ENCODE data around the gene KPNA1. TPM values are rescaled to one million over a fixed set of nuclear protein-coding genes. Genes with fewer than 3 reads are reported as not detected.

KPNA1 gene
- total RNA-seq, 2 experiments from 2014 or later = 41.8 to 45.8 TPM

DNA sequence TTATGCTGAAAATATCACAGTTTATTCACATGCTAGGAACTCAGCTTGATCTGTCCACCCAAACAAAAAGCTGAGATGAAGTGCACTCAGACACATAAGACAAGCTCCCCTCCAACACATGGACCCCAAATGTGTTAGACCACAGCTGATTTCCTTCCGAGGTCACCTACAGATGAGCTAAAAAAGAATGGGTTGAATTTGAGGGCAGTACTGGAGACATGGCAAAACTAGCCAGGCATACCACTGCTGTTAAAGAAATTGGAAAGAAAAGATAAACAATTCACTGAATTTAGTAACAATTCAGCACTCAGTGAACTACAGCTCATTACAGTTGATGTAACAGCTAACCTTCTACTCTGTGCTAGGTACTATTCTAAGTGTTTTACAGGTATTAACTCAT, 33.9 kb upstream of the KPNA1 start:
- Mint-ChIP-seq H3K4me3 (no peak overlapping the region), H3K27ac (no peak overlapping the region), H3K36me3 (ENCODE audit: low read depth) (peaks cover 89% of the 10 kb centered on the region), H3K4me1 (peaks cover 9% of the 10 kb centered on the region), H3K9me3 (no peaks in the 10 kb centered on the region), H3K27me3 (no peaks in the 10 kb centered on the region)
- no peak for DNase-seq
- POLR2A ChIA-PET = interaction anchor here (1.0 to 1.8 kb wide), 4 partner anchors 11 to 134 kb away, joined by 3 to 8 read pairs (median 4); no protein-coding TSS in a partner anchor
- CTCF ChIA-PET = interaction anchor here (0.9 to 1.3 kb wide), 3 partner anchors 14 to 131 kb away, joined by 3 to 5 read pairs (median 4); no protein-coding TSS in a partner anchor

DNA sequence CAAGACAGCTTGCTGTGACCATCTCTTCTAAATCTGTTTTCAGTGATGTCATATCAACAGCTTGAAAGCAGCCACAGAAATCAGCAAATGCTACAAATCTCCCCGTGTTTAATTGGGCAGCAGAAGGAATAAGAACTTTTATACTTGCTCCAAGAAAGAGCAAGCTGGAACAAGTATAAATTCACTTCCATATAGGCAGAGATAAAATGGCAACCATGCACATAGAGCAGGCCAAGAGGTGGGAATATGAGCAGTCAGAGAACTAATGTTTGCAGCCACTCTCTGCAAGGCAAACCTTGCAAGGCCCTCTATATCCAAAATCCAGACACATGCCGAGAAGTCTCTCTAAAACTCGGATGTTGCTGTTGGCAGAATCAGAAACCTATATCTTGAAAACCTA, 33.3 kb upstream of the KPNA1 start:
- Mint-ChIP-seq H3K27ac (no peak overlapping the region), H3K36me3 (ENCODE audit: low read depth) (peaks cover 89% of the 10 kb centered on the region), H3K4me3 (no peak overlapping the region), H3K9me3 (no peaks in the 10 kb centered on the region), H3K4me1 (peaks cover 5% of the 10 kb centered on the region), H3K27me3 (no peaks in the 10 kb centered on the region)
- ChIA-PET POLR2A (interaction anchor here (0.9 to 1.8 kb wide), 5 partner anchors 11 to 133 kb away, joined by 3 to 8 read pairs (median 4); no protein-coding TSS in a partner anchor), CTCF (interaction anchor here (1.3 kb wide), 1 partner anchor 131 kb away, joined by 4 read pairs; no protein-coding TSS in a partner anchor)
- no peak for DNase-seq

DNA sequence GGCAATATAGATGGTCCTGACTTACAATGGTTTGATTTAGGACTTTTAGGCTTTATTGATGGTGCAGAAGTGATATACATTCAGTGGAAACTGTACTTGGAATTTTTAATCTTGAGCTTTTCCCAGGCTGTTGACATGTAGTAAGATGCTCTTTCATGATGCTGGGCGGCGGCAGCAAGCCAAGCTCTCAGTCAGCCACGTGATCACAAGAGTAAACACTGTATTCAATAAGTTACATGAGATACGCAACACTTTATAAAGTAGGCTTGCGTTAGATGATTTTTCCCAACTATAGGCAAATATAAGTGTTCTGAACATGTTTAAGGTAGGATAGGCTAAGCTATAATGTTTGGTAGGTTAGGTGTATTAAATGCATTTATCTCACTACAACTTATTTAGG, 31.4 kb upstream of the KPNA1 start:
- Mint-ChIP-seq H3K4me1 (peaks cover 5% of the 10 kb centered on the region), H3K36me3 (ENCODE audit: low read depth) (peaks cover 80% of the 10 kb centered on the region), H3K27ac (no peak overlapping the region), H3K9me3 (no peaks in the 10 kb centered on the region), H3K4me3 (no peak overlapping the region), H3K27me3 (no peaks in the 10 kb centered on the region)
- ChIA-PET CTCF (interaction anchor here (0.8 kb wide), 1 partner anchor 13 kb away, joined by 3 read pairs; no protein-coding TSS in a partner anchor), POLR2A (interaction anchor here (0.5 to 1.2 kb wide), 2 partner anchors 9 to 133 kb away, joined by 3 read pairs; no protein-coding TSS in a partner anchor)
- no peak for DNase-seq

DNA sequence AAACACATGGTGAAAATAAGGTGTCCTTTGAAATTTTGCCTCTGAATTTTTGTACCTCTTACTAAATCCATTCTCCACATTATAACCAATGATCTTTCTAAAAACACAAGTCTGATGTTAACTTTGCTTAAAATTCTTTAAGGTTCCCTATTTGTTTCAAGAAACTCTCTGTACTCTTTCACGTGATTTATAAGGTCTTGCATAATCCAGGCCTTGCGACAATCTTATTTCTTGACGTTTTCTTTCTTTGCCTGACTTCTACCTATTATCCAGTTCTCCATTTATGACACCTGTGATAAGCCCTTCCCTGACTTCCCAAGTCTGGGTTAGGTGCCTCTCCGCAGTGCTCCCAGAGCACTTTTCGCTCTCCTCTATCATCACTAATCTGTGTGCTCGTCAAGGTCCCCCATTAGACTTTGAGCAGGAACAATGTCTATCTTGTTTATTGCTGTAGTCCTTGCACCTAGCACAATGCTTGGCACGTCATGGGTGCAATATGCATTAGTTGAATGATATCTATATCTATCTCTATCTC, 24.3 kb upstream of the KPNA1 start:
- Mint-ChIP-seq H3K27ac (no peak overlapping the region), H3K27me3 (no peaks in the 10 kb centered on the region), H3K36me3 (ENCODE audit: low read depth) (peaks cover 86% of the 10 kb centered on the region), H3K4me3 (no peak overlapping the region), H3K9me3 (no peaks in the 10 kb centered on the region), H3K4me1 (peaks cover 49% of the 10 kb centered on the region)
- CTCF ChIA-PET = no interaction called here
- no peak for DNase-seq
- POLR2A ChIA-PET = interaction anchor here (1.2 kb wide), 1 partner anchor 155 kb away, joined by 3 read pairs; the partner anchor contains the start of gene FAM162A

DNA sequence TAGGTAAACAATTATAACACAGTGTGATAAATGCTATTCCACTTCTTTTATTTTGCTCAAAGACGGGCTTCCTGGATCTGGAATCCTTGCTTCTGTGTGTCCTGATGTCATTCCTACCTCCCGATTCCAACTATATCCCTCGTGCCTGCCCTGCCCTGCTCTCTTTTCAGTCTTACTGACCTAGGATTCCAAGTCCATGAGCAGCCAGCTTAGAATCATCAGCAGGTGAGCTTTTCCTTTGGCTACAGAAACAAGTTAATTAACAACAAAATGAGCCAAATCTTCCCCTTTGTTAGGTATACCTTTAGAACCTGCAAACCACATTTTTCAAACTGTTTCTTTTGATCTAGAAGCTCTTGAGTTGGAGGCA, 21.9 kb upstream of the KPNA1 start:
- CTCF ChIA-PET = interaction anchor here (0.8 to 1.6 kb wide), 3 partner anchors 11 to 142 kb away, joined by 3 to 4 read pairs (median 4); no protein-coding TSS in a partner anchor

DNA sequence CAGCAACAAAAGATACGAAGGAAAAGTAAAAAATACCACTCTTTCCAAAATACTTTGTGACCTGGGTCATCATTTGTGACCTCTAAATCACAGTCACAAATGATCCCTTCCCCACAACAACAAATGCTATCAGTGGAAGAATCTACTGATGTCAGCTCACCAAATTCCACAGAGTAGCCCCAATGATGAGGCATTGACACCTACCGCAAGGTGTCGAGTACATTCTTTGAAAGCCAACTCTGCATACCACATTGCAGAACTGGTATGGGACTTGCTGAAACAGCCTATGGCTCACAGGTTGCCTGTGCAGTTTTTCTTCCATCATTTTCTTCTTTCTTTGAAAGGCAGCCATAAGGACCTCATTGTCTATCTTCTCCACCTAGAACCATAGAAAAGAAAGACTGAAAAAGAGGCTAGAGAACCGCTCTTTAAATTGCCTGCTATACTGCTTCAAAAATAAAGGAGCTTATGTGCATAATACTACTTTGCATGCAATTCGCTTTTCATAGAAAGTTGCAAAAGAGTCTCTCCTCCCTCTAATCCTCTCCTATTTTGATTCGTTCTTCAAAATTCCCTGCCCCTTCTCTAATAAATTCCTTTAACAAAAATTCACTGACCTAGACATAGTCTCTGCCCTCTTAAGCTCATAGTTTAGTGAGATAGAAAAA, 21.4 kb upstream of the KPNA1 start:
- ChIA-PET CTCF (interaction anchor here (0.8 to 1.1 kb wide), 2 partner anchors 26 to 143 kb away, joined by 3 to 4 read pairs; no protein-coding TSS in a partner anchor), POLR2A (interaction anchor here (0.5 to 1.0 kb wide), 2 partner anchors 14 to 140 kb away, joined by 3 read pairs; no protein-coding TSS in a partner anchor)
- peaks cover 63% of the 10 kb centered on the region for H3K4me1 Mint-ChIP-seq
- H3K27ac Mint-ChIP-seq = no peak overlapping the region
- H3K9me3 Mint-ChIP-seq = no peaks in the 10 kb centered on the region
- DNase-seq = no peak
- peaks cover 93% of the 10 kb centered on the region for H3K36me3 Mint-ChIP-seq (ENCODE audit: low read depth)
- H3K27me3 Mint-ChIP-seq = no peaks in the 10 kb centered on the region
- H3K4me3 Mint-ChIP-seq = no peak overlapping the region

More for the DNA sequence above, 21.9 kb upstream of the KPNA1 start:
- no peaks in the 10 kb centered on the region for H3K9me3 Mint-ChIP-seq
- H3K4me3 Mint-ChIP-seq = no peak overlapping the region
- H3K27me3 Mint-ChIP-seq = no peaks in the 10 kb centered on the region
- H3K27ac Mint-ChIP-seq = no peak overlapping the region
- DNase-seq = no peak
- peaks cover 93% of the 10 kb centered on the region for H3K36me3 Mint-ChIP-seq (ENCODE audit: low read depth)
- H3K4me1 Mint-ChIP-seq = peaks cover 63% of the 10 kb centered on the region
- POLR2A ChIA-PET = interaction anchor here (1.0 to 2.0 kb wide), 2 partner anchors 12 to 141 kb away, joined by 3 to 8 read pairs; no protein-coding TSS in a partner anchor

DNA sequence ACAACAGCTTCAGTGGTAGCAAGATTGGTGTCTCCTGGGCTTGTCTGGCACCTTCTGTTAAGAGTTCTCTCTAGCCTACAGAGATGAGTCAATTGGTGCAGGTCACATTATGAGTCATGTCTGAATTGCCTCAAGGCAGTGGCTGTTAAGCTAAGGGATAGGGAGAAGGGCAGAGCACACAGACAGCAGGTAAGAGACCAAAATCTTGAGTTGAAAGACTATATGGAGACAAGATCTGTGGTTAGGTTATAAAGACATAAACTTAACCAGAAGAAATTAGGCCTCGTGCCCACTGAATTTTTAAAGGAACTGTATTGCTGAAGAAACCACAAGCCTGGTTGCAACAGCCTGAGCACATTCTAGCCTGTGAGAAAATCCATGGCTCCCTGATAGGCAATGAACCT, 19.2 kb upstream of the KPNA1 start:
- peak; percentile 53 for DNase-seq
- no peaks in the 10 kb centered on the region for H3K9me3 Mint-ChIP-seq
- H3K36me3 Mint-ChIP-seq (ENCODE audit: low read depth) = peaks cover 89% of the 10 kb centered on the region
- H3K4me1 Mint-ChIP-seq = peaks cover 54% of the 10 kb centered on the region
- H3K4me3 Mint-ChIP-seq = no peak overlapping the region
- H3K27ac Mint-ChIP-seq = no peak overlapping the region
- no peaks in the 10 kb centered on the region for H3K27me3 Mint-ChIP-seq
- ChIA-PET POLR2A (interaction anchor here (0.7 to 1.7 kb wide), 6 partner anchors 9 to 146 kb away, joined by 3 to 13 read pairs (median 4); partner anchors contain the start of gene KPNA1), CTCF (interaction anchor here (1.0 to 1.1 kb wide), 2 partner anchors 19 to 117 kb away, joined by 3 to 4 read pairs; partner anchors contain the start of genes KPNA1 and WDR5B)

DNA sequence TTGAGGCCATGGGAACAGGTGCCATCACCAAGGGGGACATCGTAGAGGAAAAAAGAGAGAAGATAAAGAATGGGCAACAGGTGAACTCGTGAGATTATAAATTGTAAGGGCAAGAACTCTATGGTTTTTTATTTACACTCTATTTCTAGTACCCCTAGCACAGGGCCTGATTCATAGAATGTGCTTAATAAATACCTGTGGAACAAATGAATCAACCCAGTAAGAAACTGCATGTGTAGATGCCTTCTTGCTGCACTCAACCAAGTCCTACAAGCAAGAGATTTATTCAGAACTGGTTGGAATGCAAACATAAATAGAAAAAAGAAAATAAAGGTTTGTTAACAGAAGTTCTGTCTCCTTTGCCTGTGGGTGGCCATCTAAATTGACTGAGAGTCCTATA, 18.7 kb upstream of the KPNA1 start:
- peaks cover 88% of the 10 kb centered on the region for H3K36me3 Mint-ChIP-seq (ENCODE audit: low read depth)
- no peaks in the 10 kb centered on the region for H3K9me3 Mint-ChIP-seq
- CTCF ChIA-PET = interaction anchor here (1.0 to 1.1 kb wide), 2 partner anchors 19 to 117 kb away, joined by 3 to 4 read pairs; partner anchors contain the start of genes KPNA1 and WDR5B
- no peak for DNase-seq
- no peaks in the 10 kb centered on the region for H3K27me3 Mint-ChIP-seq
- H3K27ac Mint-ChIP-seq = no peak overlapping the region
- H3K4me3 Mint-ChIP-seq = no peak overlapping the region
- peaks cover 50% of the 10 kb centered on the region for H3K4me1 Mint-ChIP-seq
- POLR2A ChIA-PET = interaction anchor here (0.7 to 1.7 kb wide), 6 partner anchors 9 to 146 kb away, joined by 3 to 13 read pairs (median 4); partner anchors contain the start of gene KPNA1

DNA sequence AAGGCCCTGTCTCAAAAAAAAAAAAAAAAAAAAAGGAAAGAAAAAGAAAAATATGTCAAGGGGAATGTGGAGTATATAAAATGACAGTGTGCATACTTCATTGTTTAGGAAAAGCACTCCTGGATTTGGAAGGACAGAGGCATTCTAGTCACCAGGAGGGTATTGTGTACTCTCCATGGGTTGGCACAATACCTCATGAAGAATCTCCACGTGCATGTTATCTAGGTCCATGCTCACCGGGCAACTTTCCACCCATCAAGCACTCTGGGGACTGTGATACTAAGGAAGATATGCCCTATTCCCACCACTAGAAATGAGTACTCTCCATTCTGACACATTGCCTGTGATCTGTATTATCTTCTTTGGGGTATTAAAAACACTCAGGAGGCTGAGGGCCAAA, 15.4 kb upstream of the KPNA1 start:
- Mint-ChIP-seq H3K36me3 (ENCODE audit: low read depth) (peaks cover 77% of the 10 kb centered on the region), H3K4me3 (no peak overlapping the region), H3K9me3 (no peaks in the 10 kb centered on the region), H3K4me1 (peaks cover 24% of the 10 kb centered on the region), H3K27ac (no peak overlapping the region), H3K27me3 (no peaks in the 10 kb centered on the region)
- POLR2A ChIA-PET = interaction anchor here (0.6 kb wide), 1 partner anchor 751 kb away, joined by 4 read pairs; no protein-coding TSS in a partner anchor
- CTCF ChIA-PET = no interaction called here
- no peak for DNase-seq

DNA sequence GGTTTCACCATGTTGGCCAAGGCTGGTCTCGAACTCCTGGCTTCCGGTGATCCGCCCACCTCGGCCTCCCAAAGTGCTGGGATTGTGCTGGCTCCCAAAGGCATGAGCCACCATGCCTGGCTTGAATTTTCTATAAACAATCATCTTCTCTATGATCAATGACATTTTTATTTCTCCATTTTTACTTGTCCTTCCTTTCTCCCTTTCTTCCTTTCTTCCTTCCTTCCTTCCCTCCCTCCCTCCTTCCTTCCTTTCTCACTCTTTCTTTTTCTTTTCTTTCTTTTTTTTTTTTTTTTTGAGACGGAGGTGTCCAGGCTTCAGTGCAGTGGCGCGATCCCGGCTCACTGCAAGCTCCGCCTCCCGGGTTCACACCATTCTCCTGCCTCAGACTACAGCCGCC, 8.6 kb upstream of the KPNA1 start:
- Mint-ChIP-seq H3K27me3 (peaks cover 5% of the 10 kb centered on the region), H3K9me3 (no peaks in the 10 kb centered on the region), H3K36me3 (ENCODE audit: low read depth) (peaks cover 24% of the 10 kb centered on the region), H3K27ac (no peak overlapping the region), H3K4me3 (no peak overlapping the region), H3K4me1 (no peaks in the 10 kb centered on the region)
- ChIA-PET POLR2A (no interaction called here), CTCF (interaction anchor here (1.6 kb wide), 1 partner anchor 10 kb away, joined by 4 read pairs; no protein-coding TSS in a partner anchor)
- no peak for DNase-seq

DNA sequence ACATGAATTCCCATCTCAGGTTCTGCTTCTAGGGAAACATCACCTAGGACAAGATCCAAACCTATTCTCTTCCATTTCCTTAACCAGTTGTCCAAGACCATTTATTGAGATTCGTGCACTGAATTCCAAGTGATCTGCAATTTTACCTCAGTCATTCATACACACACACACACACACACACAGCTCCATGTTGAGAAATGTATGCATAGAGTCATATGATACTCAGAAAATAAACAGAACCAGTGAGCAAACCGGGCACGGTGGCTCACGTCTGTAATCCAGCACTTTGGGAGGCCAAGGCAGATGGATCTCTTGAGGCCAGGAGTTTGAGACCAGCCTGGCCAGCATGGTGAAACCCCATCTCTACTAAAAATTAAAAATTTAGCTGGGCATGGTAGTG, 6.1 kb upstream of the KPNA1 start:
- Mint-ChIP-seq H3K9me3 (no peaks in the 10 kb centered on the region), H3K4me1 (peaks cover 1% of the 10 kb centered on the region), H3K4me3 (no peak overlapping the region), H3K36me3 (ENCODE audit: low read depth) (peaks cover 3% of the 10 kb centered on the region), H3K27ac (no peak overlapping the region), H3K27me3 (peaks cover 5% of the 10 kb centered on the region)
- ChIA-PET CTCF (no interaction called here), POLR2A (no interaction called here)
- no peak for DNase-seq

DNA sequence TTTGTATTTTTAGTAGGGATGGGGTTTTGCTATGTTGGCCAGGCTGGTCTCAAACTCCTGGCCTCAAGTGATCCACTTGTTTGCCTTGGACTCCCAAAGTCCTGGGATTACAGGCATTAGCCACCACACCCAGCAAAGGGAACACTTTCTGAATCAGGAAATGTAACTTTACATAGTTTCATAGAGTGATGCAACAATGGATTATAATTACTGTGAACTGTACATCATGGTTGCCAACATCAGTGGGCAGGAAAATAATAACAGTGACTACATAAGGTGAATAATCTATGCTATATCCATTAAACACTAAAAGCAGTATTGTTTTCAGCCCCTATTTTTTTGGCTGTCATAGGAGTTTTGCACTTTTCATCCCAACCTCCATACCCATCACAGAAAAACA, 5.0 kb upstream of the KPNA1 start:
- ChIA-PET POLR2A (interaction anchor here (1.4 kb wide), 1 partner anchor 14 kb away, joined by 4 read pairs; no protein-coding TSS in a partner anchor), CTCF (interaction anchor here (1.1 kb wide), 1 partner anchor 160 kb away, joined by 4 read pairs; no protein-coding TSS in a partner anchor)
- no peak for DNase-seq
- H3K4me3 Mint-ChIP-seq = no peak overlapping the region
- no peaks in the 10 kb centered on the region for H3K9me3 Mint-ChIP-seq
- peaks cover 5% of the 10 kb centered on the region for H3K27me3 Mint-ChIP-seq
- peaks cover 7% of the 10 kb centered on the region for H3K4me1 Mint-ChIP-seq
- no peak overlapping the region for H3K27ac Mint-ChIP-seq
- peaks cover 3% of the 10 kb centered on the region for H3K36me3 Mint-ChIP-seq (ENCODE audit: low read depth)

Measured in activated CD4-positive, alpha-beta memory T cell treated with anti-CD3 and anti-CD28 coated beads, Interleukin-2, amount 10 ng/mL, durations not matched to agents 7 days and 5 days (primary cell).